Caco-2 (cell line): ENCODE measurements around the gene CLEC18B. TPM values are rescaled to one million over a fixed set of nuclear protein-coding genes. Genes with fewer than 3 reads are reported as not detected.
"Not testable (repeated sequence)": the region's sequence is repeated elsewhere in the genome, so short reads cannot be mapped to it uniquely, and the experiment has no call there.

Source experiments
- BruUV-seq: library from RNA; stranded (reverse); fragments of 400-500 nt; replicated peaks from 2 replicates; lab custom pipeline; 2021; lab: Mats Ljungman, UMichigan
- CTCF ChIA-PET: fragments of 300-600 bp; sonication (Branson Sonifier 250); formaldehyde crosslinking; loops from one replicate; lab custom pipeline; 2022; ENCODE audit warnings: antibody characterized with exemption; lab: Charles Lee
- POLR2A ChIA-PET: fragments of 300-600 bp; sonication (Branson Sonifier 250); formaldehyde crosslinking; loops from one replicate; lab custom pipeline; 2022; ENCODE audit warnings: antibody characterized with exemption; lab: Charles Lee
- DNase-seq, 2 experiments: peaks; one replicate each; pipeline versions ENCODE4 v3.0.0 to v3.0.0-alpha.2; 2020 to 2022
- H3K27me3 ChIP-seq: replicated peaks from 2 replicates; pipeline ENCODE4 v1.6.0; 2011; ENCODE audit warnings: low read length; ENCODE audit not compliant: control insufficient read depth, insufficient read depth
- H3K36me3 ChIP-seq: 2 replicates; pipeline ENCODE4 v1.5.1; 2011; ENCODE audit warnings: low read length; ENCODE audit not compliant: control insufficient read depth, insufficient read depth
- H3K4me1 ChIP-seq: fragments of 250-450 bp; sonication (Bioruptor Pico); 2 replicates; pipeline ENCODE4 v1.5.1; 2020; ENCODE audit warnings: mild to moderate bottlenecking
- H3K4me3 ChIP-seq: 2 replicates; pipeline ENCODE4 v1.5.1; 2011; ENCODE audit warnings: low read depth, mild to moderate bottlenecking, control low read depth, low read length
- H3K9me3 ChIP-seq: fragments of 250-450 bp; sonication (Bioruptor Pico); 2 replicates; pipeline ENCODE4 v1.5.1; 2020; ENCODE audit warnings: mild to moderate bottlenecking, moderate library complexity
- H3K27ac Mint-ChIP-seq: one replicate; pipeline ENCODE4 v1.8.0; 2022; ENCODE audit warnings: mixed read lengths; ENCODE audit not compliant: unreplicated experiment
- H3K27me3 Mint-ChIP-seq: one replicate; pipeline ENCODE4 v1.8.0; 2022; ENCODE audit warnings: mixed read lengths; ENCODE audit not compliant: insufficient read depth, unreplicated experiment
- H3K36me3 Mint-ChIP-seq: one replicate; pipeline ENCODE4 v1.8.0; 2022; ENCODE audit warnings: mild to moderate bottlenecking, mixed read lengths; ENCODE audit not compliant: insufficient read depth, unreplicated experiment
- H3K4me1 Mint-ChIP-seq: one replicate; pipeline ENCODE4 v1.8.0; 2022; ENCODE audit warnings: low read depth, mixed read lengths; ENCODE audit not compliant: unreplicated experiment
- H3K4me3 Mint-ChIP-seq: one replicate; pipeline ENCODE4 v1.8.0; 2022; ENCODE audit warnings: mild to moderate bottlenecking, moderate library complexity, mixed read lengths; ENCODE audit not compliant: unreplicated experiment
- H3K9me3 Mint-ChIP-seq: one replicate; pipeline ENCODE4 v1.8.0; 2022; ENCODE audit warnings: mixed read lengths; ENCODE audit not compliant: unreplicated experiment
- intact Hi-C: fragments of 100-400 bp; cut with micrococcal nuclease; formaldehyde crosslinking; loops from one replicate; pipeline ENCODE4 v1.10.0; 2022; ENCODE audit not compliant: unreplicated experiment
- total RNA-seq: library from RNA; stranded (reverse); gene quantifications from 2 replicates; pipeline ENCODE4 v1.2.3, GENCODE V29; 2022

CLEC18B gene
- total RNA-seq, 1 experiment from 2014 or later: 0.36 TPM

- H3K4me3 Mint-ChIP-seq, H3K4me1 ChIP-seq, DNase-seq, H3K9me3 Mint-ChIP-seq, H3K4me3 ChIP-seq, H3K27me3 ChIP-seq, BruUV-seq, H3K27ac Mint-ChIP-seq, CTCF ChIA-PET, POLR2A ChIA-PET, intact Hi-C loops, H3K36me3 ChIP-seq, H3K4me1 Mint-ChIP-seq, H3K9me3 ChIP-seq, H3K27me3 Mint-ChIP-seq, H3K36me3 Mint-ChIP-seq: not testable (repeated sequence)
Measured at GRCh38 chr16:74398212-74398895, 22.9 kb downstream of the CLEC18B start.

- DNase-seq, POLR2A ChIA-PET, BruUV-seq, H3K27me3 ChIP-seq, H3K27me3 Mint-ChIP-seq, H3K4me1 ChIP-seq, H3K9me3 Mint-ChIP-seq, intact Hi-C loops, H3K27ac Mint-ChIP-seq, H3K4me3 Mint-ChIP-seq, H3K4me3 ChIP-seq, H3K36me3 ChIP-seq, H3K9me3 ChIP-seq, H3K36me3 Mint-ChIP-seq, H3K4me1 Mint-ChIP-seq, CTCF ChIA-PET: not testable (repeated sequence)
Measured at GRCh38 chr16:74396521-74397017, 24.7 kb downstream of the CLEC18B start.

GRCh38 chr16:74394604-74395003, 26.7 kb downstream of the CLEC18B start:
- H3K36me3 Mint-ChIP-seq, DNase-seq, H3K36me3 ChIP-seq, H3K9me3 Mint-ChIP-seq, CTCF ChIA-PET, H3K4me3 ChIP-seq, BruUV-seq, H3K9me3 ChIP-seq, H3K27me3 Mint-ChIP-seq, H3K27me3 ChIP-seq, H3K4me1 ChIP-seq, H3K4me3 Mint-ChIP-seq, H3K4me1 Mint-ChIP-seq, intact Hi-C loops, H3K27ac Mint-ChIP-seq, POLR2A ChIA-PET: not testable (repeated sequence)

GRCh38 chr16:74394131-74394530, 27.1 kb downstream of the CLEC18B start:
- H3K4me3 ChIP-seq, H3K27me3 Mint-ChIP-seq, H3K36me3 Mint-ChIP-seq, H3K4me1 ChIP-seq, DNase-seq, H3K27me3 ChIP-seq, H3K9me3 Mint-ChIP-seq, H3K27ac Mint-ChIP-seq, POLR2A ChIA-PET, H3K36me3 ChIP-seq, H3K4me1 Mint-ChIP-seq, intact Hi-C loops, BruUV-seq, CTCF ChIA-PET, H3K4me3 Mint-ChIP-seq, H3K9me3 ChIP-seq: not testable (repeated sequence)

GRCh38 chr16:74391454-74392050, 29.7 kb downstream of the CLEC18B start:
- H3K9me3 Mint-ChIP-seq, POLR2A ChIA-PET, H3K4me3 Mint-ChIP-seq, DNase-seq, H3K36me3 ChIP-seq, H3K27ac Mint-ChIP-seq, intact Hi-C loops, CTCF ChIA-PET, H3K4me1 ChIP-seq, H3K4me3 ChIP-seq, H3K27me3 Mint-ChIP-seq, H3K27me3 ChIP-seq, H3K36me3 Mint-ChIP-seq, H3K4me1 Mint-ChIP-seq, H3K9me3 ChIP-seq: not testable (repeated sequence)
- BruUV-seq: TSS peak; percentile 89

GRCh38 chr16:74382339-74383034, 38.8 kb downstream of the CLEC18B start:
- H3K27ac Mint-ChIP-seq, H3K36me3 ChIP-seq, POLR2A ChIA-PET, CTCF ChIA-PET, H3K9me3 ChIP-seq, intact Hi-C loops, BruUV-seq, H3K27me3 ChIP-seq, H3K4me1 ChIP-seq, H3K36me3 Mint-ChIP-seq, H3K4me1 Mint-ChIP-seq, H3K9me3 Mint-ChIP-seq, H3K4me3 ChIP-seq, DNase-seq, H3K27me3 Mint-ChIP-seq, H3K4me3 Mint-ChIP-seq: not testable (repeated sequence)
